ENCODE data around the gene TWNK.
"Not testable (repeated sequence)": the region's sequence is repeated elsewhere in the genome, so short reads cannot be mapped to it uniquely, and the experiment has no call there.

TWNK gene

DNA sequence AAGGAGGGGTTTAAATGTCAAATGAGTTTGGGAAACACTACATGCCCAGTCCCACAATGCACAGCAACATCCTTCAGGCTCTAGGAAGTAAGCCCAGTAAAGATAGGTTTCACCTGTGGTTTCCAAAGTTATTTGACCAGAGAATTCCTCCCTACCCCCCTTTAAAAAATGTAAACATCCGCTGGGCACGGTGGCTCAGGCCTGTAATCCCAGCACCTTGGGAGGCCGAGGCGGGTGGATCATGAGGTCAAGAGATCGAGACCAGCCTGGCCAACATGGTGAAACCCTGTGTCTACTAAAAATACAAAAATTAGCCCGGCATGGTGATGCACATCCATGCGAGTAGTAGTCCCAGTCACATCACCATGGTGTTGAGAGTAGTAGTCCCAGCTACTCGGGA is 11.9 kb upstream of the TWNK start:
- not testable (repeated sequence) for DNase-seq

DNA sequence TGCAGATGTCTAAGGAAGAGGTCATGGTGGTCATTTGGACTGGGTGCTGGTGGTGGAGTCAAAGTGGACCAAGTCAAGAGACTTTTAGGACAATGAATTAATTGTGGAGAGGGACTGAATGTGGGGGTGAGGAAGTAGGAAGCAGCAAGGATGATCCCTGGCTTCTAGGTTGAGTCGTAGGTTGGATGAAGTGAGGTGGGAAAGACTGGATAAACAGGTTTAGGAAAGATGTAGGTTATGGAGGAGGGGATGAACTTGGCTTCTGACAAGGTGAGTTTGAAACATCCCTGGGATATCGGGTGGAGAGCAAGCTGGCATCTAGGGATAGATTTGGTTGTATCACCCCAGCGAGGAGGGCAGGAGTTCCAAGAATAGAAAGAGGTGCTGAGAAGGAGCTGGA is 10.4 kb upstream of the TWNK start:
- DNase-seq = no peak

DNA sequence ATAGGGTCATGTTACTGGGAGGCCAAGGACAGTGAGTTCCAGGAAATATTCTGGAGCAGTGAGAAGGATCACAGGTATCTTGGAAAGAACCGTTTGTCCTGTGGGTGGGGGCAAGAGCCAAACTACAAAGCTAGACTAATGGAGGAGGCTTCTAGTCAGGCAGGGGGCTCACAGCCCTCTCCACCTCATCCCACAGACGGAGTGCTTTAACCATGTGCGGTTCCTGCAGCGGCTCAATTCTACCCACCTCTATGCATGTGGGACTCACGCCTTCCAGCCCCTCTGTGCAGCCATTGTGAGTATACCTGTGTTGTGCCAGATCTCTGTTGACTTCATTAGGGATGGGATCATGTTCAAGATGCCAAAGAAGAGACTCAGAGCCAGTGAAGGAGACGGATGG is 9.9 kb upstream of the TWNK start:
- DNase-seq = no peak

DNA sequence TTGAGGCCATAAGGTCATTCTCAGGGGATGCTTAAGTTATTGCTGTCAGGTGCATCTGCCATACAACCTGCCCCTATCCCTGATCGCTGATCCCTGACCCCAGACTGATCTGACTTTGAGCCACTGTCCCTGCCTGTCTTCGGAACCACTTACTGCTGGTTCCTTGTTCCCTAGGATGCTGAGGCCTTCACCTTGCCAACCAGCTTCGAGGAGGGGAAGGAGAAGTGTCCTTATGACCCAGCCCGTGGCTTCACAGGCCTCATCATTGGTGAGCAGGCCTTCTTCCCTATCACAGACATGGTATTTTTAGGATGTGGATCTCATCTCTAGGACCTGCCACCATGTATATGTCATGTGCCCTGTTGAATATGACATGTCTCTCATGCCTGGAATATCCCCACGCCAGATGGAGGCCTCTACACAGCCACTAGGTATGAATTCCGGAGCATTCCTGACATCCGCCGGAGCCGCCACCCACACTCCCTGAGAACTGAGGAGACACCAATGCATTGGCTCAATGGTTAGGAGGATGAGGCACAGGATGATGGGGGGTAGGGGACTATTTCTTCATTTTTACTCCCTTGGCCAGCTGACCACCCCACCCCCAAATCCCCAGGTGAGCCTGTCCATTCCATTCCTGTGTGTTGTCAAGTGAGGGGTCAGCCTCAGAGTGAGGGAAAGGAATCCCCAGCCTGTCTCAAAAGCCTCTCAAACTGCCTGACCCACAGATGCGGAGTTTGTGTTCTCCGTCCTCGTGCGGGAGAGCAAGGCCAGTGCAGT is 9.0 kb upstream of the TWNK start:
- no peak for DNase-seq

DNA sequence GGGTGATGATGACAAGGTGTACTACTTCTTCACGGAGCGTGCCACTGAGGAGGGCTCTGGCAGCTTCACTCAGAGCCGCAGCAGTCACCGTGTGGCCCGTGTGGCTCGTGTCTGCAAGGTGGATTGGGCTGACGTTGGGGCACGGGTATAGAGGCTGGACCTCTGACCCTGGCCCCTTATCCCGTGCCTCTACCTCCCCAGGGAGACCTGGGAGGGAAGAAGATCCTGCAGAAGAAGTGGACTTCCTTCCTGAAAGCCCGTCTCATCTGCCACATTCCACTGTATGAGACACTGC is 8.5 kb upstream of the TWNK start:
- no peak for DNase-seq

DNA sequence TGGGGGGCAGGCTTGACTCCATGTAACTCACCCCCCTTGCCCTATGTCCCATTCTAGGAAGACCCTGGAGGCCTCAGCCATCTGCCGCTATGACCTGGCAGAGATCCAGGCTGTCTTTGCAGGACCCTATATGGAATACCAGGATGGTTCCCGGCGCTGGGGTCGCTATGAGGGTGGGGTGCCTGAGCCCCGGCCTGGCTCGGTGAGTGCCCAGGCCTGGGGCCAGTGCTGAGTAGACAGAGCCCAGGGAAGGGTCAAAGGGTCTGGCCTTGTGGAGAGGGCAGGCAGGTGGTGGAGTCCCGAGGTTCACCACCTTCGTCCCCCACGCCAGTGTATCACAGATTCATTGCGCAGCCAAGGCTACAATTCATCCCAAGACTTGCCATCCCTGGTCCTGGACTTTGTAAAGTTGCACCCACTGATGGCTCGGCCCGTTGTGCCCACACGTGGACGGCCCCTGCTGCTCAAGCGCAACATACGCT is 7.5 kb upstream of the TWNK start:
- DNase-seq = no peak

DNA sequence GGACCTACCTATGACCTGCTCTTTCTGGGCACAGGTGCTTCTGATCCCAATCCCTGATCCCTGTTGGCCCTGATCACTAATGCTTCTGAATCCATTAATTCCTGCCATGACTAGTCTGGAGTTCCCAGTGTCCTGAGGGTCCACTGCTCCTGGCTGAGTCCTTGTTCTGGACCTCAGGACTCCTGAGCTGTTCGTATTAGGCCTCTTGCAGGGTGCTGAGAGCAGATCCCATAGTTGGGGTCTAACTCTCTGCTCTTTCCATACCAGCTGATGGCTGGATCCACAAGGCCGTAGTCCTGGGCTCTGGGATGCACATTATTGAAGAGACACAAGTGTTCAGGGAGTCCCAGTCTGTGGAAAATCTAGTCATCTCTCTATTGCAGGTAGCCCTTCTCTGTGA is 7.0 kb upstream of the TWNK start:
- DNase-seq = no peak

DNA sequence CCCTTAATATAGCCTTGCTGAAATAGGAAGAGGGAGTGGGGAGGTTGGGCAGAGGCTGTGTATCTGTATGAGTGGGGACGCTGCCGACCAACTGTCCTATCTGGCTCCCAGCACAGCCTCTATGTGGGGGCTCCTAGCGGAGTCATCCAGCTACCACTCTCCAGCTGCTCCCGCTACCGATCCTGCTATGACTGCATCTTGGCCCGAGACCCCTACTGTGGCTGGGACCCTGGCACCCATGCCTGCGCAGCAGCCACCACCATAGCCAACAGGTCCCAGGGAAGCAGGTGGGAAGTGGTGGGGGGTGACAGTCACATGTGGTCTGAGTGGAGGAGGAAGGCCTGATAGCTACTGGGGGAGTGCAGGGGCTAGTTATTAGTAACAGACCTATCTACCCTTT is 6.6 kb upstream of the TWNK start:
- no peak for DNase-seq

DNA sequence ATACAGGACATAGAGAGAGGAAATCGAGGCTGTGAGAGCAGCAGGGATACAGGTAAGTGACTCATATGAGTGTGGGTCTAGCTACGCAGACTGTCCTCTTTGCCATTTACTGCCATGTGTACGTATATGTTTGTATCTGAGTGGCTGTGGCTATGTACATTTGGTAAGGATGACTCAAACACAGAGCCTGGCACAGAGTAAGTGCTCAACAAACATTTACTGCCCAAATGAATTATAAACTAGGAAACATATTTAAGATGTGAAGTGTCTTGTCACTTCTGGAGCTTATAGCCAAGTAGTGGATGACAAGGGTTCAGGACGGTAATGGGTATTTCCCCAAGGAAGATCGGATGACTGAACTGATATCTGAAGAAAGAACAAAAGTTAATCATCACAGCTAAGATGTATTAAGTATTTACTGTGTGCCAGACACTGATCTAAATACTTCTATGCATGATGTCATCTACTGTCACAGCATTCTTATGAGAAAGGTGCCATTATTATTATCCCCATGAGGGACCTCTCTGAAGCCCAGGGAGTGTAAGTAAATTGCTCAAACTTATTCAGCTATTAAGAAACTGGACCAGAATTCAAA is 6.1 kb upstream of the TWNK start:
- DNase-seq = no peak

DNA sequence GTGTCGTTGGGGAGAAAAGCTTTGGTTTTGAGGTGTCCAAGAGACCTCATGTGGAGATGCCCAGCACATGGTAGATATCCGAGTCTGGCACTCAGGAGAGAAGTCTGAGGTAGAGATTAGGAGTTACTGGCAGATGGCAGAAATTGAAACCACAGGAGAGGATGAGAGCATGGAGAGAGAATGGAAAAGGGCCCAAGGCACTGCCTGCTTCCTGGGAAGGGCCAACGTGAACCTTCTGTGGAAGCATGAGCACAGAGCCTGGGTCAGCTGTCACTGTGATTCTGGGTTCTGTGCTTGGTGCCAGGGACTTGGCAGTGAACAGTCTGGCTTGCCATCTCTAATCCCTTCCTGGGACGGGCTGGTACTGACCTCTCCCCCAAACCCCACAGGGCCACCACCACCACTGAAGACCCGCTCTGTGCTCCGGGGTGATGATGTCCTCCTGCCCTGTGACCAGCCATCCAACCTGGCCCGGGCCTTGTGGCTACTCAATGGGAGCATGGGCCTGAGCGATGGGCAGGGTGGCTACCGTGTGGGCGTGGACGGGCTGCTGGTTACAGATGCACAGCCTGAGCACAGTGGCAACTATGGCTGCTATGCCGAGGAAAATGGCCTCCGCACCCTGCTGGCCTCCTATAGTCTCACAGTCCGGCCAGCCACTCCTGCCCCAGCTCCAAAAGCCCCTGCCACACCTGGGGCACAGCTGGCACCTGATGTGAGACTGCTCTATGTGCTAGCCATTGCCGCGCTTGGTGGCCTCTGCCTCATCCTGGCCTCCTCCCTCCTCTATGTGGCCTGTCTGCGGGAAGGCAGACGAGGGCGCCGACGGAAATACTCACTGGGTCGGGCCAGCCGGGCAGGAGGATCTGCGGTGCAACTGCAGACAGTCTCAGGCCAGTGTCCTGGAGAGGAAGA is 4.2 kb upstream of the TWNK start:
- DNase-seq = no peak

DNA sequence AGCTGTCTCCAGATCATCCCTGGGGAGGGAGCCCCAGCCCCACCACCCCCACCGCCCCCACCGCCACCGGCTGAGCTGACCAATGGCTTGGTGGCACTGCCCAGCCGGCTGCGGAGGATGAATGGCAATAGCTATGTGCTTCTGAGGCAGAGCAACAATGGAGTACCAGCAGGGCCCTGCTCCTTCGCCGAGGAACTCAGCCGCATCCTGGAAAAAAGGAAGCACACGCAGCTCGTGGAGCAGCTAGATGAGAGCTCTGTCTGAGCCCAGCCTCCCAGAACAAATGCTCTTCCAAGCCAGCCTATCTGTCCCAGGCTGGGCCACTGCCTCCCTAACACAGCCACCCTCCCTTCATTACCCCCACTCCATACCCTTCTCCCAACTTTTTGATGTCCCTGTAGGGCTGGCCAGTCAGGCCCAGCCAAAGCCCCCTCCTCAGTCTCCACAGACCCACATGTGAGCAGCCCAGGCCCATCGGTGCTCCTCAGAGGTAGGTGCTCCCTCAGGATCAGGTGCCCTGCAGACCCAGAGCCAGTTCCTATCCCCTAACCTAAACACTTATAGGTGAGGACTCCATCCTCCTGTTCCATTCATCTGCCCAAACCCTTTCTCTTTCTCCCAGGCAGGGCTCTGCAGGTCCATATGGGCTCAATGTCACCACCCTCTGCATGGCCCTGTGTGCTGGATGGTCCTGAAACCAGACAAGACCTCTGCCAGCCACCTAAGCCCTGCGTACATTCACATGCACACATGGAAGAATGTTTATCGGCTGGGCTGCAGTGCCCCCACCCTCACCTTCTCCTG is 3.3 kb upstream of the TWNK start:
- DNase-seq = no peak

DNA sequence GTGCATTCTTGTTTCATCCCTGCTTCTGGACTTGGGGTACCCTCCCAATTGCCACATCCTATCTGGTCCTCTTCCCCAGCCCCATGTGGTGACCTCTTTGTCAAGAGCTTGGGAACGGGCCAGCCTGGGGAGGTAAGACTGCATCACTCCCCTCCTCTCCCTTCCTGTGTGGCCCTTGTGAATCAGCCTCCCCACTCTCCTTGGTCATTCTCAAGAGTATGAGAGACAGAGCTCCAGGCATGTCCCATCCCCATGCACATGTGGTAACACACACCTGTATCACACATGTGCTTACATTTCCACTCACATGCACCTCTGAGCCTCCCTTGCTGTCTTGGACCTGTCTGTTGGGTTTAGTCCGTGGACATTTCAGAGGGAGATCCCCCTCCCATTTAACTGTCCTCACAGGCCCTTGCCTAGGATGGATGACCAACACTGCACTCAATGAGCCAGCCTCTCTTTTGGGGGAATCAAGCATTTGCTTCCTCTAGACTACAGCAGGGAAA is 2.6 kb upstream of the TWNK start:
- DNase-seq = no peak

DNA sequence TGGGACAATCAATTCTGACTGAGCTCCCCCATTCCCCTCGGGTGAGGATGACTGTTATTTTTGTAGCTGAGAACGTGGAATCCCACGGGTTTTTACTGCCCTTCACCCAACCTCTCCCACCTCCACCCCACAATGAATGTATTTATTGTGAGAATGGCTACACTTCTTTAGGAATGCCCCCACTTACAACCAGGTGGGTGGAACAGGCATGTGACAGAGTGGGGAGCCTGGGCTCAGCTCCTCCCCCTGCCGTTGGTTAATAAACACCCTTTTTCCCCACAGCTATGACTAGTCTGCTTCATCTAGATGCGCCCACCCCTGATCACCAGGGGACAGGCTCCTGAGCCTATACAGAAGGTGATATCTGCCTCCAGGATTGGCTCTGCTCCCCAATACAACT is 2.0 kb upstream of the TWNK start:
- no peak for DNase-seq

DNA sequence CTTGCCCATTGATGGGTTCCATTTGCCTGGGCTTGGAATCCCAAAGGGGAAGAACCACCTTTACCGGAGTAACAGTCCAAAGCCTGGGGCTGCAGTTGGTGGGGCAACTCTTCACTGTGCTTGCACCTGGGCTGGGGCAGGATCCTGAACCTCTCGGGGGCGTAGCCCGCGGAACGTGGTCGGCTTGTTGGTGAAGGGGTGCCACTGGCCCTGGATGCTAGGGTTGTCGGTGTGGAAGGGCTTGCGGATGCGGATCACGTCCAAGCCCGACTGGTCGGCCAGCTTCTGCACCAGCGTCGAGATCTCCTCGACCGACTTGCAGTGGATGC is 756 bp upstream of the TWNK start:
- no peak for DNase-seq

DNA sequence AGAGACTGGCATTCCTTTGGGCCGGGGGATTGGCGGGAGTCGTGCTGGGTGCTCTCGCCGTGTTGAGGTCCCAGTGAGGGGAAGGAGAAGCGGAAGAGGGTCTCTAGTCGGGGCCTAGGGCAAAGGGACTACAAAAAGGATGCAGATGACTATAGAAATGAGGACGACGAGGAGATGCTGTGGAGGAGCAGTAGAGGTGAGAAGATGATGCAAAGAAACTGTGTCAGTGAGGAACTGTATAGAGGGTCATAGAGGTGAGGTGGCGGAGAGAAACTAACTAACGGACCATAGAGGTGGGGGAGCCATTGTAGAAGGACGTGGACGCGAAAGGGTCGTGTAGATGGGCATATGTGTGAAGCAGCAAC is 324 bp downstream of the TWNK start:
- no peak for DNase-seq

DNA sequence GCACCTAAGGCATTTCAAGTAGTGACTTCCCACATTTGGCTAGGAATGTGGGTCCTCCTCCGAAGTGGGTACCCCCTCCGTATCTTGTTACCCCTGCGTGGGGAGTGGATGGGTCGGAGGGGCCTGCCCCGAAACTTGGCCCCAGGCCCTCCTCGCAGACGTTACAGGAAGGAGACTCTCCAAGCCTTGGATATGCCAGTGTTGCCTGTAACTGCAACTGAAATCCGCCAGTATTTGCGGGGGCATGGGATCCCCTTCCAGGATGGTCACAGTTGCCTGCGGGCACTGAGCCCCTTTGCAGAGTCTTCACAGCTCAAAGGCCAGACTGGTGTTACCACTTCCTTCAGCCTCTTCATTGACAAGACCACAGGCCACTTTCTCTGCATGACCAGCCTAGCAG is 823 bp downstream of the TWNK start:
- no peak for DNase-seq

DNA sequence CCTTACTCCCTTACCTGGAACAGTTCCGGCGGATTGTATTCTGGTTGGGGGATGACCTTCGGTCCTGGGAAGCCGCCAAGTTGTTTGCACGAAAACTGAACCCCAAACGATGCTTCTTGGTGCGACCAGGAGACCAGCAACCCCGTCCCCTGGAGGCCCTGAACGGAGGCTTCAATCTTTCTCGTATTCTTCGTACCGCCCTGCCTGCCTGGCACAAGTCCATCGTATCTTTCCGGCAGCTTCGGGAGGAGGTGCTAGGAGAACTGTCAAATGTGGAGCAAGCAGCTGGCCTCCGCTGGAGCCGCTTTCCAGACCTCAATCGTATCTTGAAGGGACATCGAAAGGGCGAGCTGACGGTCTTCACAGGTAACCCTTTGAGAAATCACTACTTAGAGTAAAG is 1.7 kb downstream of the TWNK start:
- DNase-seq = no peak

DNA sequence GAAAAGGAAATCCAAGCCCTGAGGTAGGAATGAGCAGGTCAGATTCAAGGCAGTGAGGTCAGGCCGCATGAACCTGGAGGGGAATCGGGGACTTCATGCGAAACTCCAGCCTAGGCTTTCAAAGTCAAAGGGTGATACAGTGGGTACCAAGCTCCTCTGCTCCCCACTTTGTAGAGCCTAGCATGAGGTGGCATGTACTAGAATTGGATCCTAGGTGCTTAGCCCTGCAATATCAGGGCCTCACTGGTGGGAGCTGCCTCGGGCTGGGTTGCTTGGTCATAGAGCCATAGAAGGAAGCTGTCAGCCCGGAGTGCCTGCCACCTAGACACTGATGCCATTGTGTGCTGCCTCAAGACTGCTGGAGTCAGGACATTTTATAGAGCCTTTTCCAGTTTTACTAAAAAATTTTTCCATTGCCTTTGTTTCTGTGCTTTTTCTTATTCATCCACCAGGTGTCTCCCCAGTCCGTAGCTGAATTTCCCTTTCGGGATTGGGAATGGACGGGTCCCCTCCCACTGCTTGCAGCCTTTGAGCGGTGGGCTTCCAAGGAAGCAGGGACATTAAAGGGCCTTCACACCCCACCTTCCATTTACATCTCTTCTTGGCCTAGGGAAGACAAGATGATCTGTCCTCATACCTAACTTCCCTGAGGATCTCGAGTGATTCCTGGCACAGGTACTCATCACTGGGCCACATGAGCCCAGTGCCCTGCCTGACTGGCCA is 6.8 kb downstream of the TWNK start:
- DNase-seq = peak; percentile 23

DNA sequence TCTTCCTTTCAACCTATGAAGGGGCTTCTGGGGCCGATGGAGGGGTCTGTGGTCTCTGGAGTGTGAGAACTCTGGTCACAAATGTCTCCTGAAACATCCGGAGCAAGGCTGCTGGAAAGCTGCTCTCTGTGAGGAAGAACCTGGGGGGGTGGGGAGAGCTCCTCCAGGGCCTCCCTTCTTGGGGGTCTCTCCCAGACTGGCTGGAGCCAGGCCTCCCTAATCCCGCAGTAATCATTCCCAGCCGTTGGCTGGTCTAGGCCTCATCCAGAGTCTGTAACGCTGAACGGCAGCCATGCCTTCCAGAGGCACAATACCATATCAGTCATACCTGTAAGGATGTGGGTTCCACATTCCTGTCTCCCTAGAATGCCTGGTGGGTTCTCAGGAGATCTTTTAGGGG is 7.8 kb downstream of the TWNK start:
- no peak for DNase-seq

DNA sequence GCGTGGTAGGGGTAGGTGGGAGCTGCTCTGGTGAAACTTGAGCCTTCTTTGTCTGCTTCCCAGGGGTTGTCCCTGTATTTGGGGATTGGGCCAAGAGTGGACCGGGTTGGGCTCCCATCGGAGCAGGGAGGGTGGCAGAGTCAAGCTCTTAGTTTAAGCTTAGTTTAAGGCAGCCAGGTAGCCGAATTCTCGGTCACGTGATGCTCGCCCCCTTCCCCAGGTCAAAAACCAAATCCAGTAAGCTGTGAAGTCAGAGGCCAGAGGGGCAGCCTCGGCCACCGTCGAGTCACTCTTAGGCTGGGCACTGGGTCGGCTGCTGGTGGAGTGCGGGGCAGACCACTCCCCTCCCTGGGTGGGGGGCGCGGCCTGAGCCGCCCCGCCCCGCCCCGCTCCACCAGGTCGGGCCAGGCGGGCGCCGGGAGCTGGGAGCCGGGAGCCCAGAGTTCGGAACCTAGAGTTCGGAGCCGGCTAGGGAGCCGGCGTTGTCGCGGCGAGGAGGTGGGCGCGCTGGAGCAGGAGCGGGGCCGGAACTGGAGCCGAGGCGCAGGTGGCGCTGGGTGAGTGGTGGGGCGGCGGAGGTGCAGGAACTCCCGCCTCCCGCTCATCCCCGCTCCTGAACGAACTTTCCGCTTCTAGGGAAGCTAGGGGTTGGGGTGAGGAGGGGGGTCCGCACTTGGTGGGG is 9.5 kb downstream of the TWNK start:
- no peak for DNase-seq

DNA sequence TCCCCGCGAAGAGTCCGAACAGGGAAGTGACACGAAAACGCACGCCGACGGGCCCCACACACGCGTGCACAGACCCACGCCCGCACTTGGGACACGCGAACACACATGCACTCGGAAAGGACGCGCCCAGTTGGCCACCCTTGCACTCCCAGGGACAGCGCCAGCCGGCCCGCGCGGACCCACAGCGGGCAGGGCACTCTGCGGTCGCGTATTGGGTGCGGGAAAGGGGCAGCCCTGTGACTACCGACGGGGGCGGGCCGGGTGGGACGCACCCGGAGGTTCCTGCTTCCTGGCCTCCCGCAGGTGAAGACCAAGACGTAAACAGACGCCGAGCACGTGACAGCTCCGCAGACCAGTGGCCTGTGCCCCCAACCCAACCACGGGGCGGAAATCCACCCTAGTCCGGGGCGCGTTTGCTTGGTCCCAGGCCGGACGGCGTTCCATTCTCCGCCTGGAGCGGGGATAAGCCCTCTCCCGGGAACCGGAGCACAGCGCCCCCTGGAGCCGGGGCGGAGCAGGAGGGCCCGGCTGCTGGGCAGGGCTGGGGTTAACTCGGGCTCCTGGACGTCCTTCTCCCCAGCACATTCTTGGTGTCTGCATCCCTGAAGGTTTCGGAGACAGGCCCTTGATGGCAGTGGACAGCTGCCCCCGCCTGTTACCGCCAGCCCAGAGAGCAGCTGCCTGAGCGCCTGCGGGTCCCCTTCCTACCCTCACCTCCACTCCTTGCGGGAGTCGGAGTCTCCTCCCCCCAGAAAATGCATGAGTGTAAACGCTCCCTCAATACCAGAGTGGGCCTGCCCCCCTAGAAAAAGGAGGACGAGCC is 10.2 kb downstream of the TWNK start:
- peak; percentile 55 for DNase-seq

Measured in amniotic stem cell (primary cell).